ENCODE measurements around the gene ARL2.
"Not testable (repeated sequence)": the region's sequence is repeated elsewhere in the genome, so short reads cannot be mapped to it uniquely, and the experiment has no call there.

Gene ARL2

GRCh38 chr11:65021003-65021402 is 7.0 kb downstream of the ARL2 start:
- DNase-seq (ENCODE audit: low read depth) = no peak

GRCh38 chr11:65021509-65021908 is 7.5 kb downstream of the ARL2 start:
- DNase-seq (ENCODE audit: low read depth) = no peak
- TF ChIP-seq, protein P1, sequence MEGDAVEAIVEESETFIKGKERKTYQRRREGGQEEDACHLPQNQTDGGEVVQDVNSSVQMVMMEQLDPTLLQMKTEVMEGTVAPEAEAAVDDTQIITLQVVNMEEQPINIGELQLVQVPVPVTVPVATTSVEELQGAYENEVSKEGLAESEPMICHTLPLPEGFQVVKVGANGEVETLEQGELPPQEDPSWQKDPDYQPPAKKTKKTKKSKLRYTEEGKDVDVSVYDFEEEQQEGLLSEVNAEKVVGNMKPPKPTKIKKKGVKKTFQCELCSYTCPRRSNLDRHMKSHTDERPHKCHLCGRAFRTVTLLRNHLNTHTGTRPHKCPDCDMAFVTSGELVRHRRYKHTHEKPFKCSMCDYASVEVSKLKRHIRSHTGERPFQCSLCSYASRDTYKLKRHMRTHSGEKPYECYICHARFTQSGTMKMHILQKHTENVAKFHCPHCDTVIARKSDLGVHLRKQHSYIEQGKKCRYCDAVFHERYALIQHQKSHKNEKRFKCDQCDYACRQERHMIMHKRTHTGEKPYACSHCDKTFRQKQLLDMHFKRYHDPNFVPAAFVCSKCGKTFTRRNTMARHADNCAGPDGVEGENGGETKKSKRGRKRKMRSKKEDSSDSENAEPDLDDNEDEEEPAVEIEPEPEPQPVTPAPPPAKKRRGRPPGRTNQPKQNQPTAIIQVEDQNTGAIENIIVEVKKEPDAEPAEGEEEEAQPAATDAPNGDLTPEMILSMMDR (IDR thresholded peaks at IDR 0.05; ENCODE audit: low read length, missing control alignments) = no peak
- no peak overlapping the region for H3K4me3 ChIP-seq (replicated peaks; ENCODE audit: low read depth, low read length)

More at GRCh38 chr11:65021003-65021402, 7.0 kb downstream of the ARL2 start:
- no peak overlapping the region for H3K4me3 ChIP-seq (replicated peaks; ENCODE audit: low read depth, low read length)
- TF ChIP-seq, protein P1 (IDR thresholded peaks at IDR 0.05; ENCODE audit: low read length, missing control alignments) = no peak

- not testable (repeated sequence) for DNase-seq (ENCODE audit: low read depth); H3K4me3 ChIP-seq (replicated peaks; ENCODE audit: low read depth, low read length)
These were observed 9.5 kb downstream of the ARL2 start for GRCh38 chr11:65023502-65023901.

DNA sequence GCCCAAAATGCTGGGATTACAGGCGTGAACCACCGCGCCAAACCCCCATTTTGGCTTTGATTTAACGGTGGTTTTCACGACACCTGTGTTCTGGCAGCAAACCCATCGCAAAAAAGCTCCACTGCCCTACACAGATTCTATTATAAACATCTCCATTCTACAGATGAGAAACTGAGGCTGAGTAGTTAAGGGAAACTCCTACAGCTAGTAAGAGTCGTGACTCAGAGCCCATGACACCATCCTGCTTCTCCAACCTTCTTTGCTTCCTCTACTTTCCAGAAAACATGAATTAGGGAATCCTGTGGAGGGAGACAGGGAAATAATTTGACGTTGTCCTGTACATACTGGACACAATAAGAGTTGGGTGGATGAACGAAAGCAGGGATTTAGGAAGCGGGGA is 12.8 kb downstream of the ARL2 start:
- peak overlapping the region; percentile 64 for H3K4me3 ChIP-seq (replicated peaks; ENCODE audit: low read depth, low read length)
- no peak for DNase-seq (ENCODE audit: low read depth)
- TF ChIP-seq, protein P1 (IDR thresholded peaks at IDR 0.05; ENCODE audit: low read length, missing control alignments) = no peak

DNA sequence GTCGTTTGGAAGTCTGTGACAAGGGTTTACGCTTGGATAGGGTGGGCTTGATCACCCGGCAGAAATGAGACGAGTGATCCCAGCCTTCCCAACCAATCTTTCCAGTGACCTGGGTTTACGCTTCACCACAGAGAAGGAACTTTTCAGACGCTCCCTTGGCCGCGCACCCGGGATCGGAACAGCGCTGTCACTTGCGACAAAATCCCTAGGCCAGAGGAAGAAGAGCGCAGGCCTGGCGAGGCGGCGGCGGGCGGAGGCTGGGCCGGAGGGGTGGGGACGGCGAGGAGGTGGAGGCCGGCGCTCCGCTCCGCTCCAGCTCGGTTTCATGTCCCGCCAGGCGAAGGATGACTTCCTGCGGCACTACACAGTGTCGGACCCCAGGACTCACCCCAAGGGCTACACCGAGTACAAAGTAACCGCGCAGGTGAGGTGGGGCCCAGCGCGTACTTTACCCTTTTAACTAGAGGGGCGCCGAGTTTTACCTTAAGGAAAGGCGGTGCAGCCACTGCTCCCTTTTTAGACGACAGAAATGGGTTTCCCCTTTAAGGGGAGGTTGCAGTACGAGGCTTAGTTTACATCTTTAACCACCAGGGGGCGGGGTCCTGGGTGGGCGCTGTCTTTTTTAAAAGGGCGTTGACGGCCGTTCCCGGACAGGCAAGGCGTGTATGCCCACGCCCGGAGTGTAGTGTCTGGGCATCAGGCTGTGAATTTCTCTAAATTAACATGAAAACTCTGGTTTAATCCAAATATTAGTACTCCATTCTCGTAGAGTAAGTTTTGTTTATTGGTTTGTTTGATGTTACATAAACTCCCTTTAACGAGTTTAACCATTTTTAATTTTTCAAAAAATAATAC is 13.5 kb downstream of the ARL2 start, which contains the start of gene SNX15:
Gene SNX15, plus strand, starts transcription at position 227 of the 855 bp plus-strand sequence. Its CDS starts 99 bp downstream, at position 326.
- peak; percentile 98 for DNase-seq (ENCODE audit: low read depth)
- TF ChIP-seq, protein P1 (IDR thresholded peaks at IDR 0.05; ENCODE audit: low read length, missing control alignments) = peak; percentile 64
- H3K4me3 ChIP-seq (replicated peaks; ENCODE audit: low read depth, low read length) = peak within 1 kb of the TSS; percentile 64

GRCh38 chr11:65032216-65032615 is 18.3 kb downstream of the ARL2 start:
- TF ChIP-seq, protein P1 (IDR thresholded peaks at IDR 0.05; ENCODE audit: low read length, missing control alignments) = no peak
- H3K4me3 ChIP-seq (replicated peaks; ENCODE audit: low read depth, low read length) = no peak overlapping the region

DNA sequence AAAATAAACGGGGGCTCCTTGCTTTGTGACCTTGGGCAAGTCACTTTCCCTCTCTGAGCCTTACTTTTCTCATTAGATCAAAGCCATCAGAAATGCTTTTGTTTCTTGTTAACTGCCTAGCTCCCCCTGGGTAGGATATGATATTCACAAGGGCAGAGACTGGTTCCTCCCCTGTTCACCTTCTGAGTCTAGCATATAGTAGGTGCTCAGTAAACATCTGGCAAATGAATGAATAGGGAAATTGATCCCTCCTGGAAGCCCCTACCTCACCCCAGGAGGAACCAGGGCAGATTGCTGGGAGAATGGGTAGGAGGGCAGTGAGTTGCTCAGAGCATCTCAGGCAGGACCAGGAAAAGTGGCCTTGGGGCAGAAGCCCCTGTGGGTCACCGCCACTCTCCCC is 20.5 kb downstream of the ARL2 start:
- H3K4me3 ChIP-seq (replicated peaks; ENCODE audit: low read depth, low read length) = no peak overlapping the region
- TF ChIP-seq, protein P1 (IDR thresholded peaks at IDR 0.05; ENCODE audit: low read length, missing control alignments) = no peak
- no peak for DNase-seq (ENCODE audit: low read depth)

More at GRCh38 chr11:65032216-65032615, 18.3 kb downstream of the ARL2 start:
- DNase-seq (ENCODE audit: low read depth) = no peak

Measured in fibroblast of pulmonary artery (primary cell).